Stimulated activated naive CD8-positive, alpha-beta T cell treated with anti-CD3 and anti-CD28 coated beads, Interleukin-15, Interleukin-2, amounts not matched to agents 100 ng/mL and 50 ng/mL, for 24 hours (primary cell): ENCODE measurements around the gene SLF1.
"Not testable (repeated sequence)": the region's sequence is repeated elsewhere in the genome, so short reads cannot be mapped to it uniquely, and the experiment has no call there.

Experiments
- H3K27ac Mint-ChIP-seq: one replicate; pipeline ENCODE4 v1.8.0; 2021; ENCODE audit warnings: mild to moderate bottlenecking, mixed read lengths
- H3K27me3 Mint-ChIP-seq: one replicate; pipeline ENCODE4 v1.8.0; 2021; ENCODE audit warnings: mixed read lengths
- H3K36me3 Mint-ChIP-seq: one replicate; pipeline ENCODE4 v1.8.0; 2021; ENCODE audit warnings: low read depth, mixed read lengths
- H3K4me1 Mint-ChIP-seq: one replicate; pipeline ENCODE4 v1.8.0; 2021; ENCODE audit warnings: low read depth, mixed read lengths
- H3K4me3 Mint-ChIP-seq: one replicate; pipeline ENCODE4 v1.8.0; 2021; ENCODE audit warnings: mild to moderate bottlenecking, mixed read lengths
- H3K9me3 Mint-ChIP-seq: one replicate; pipeline ENCODE4 v1.8.0; 2021; ENCODE audit warnings: mixed read lengths

The SLF1 gene

GRCh38 chr5:94618493-94619328 lies at the start of gene SLF1, which contains the start of gene KIAA0825:
TSS of gene SLF1 (plus strand) at chr5:94618669. CDS start at chr5:94628811, 10,142 bp downstream.
TSS of gene KIAA0825 (minus strand) at chr5:94618604. CDS start at chr5:94537126, 81,478 bp downstream.
- Mint-ChIP-seq H3K27me3 (no peaks in the 10 kb centered on the region), H3K36me3 (no peaks in the 10 kb centered on the region), H3K9me3 (no peaks in the 10 kb centered on the region), H3K27ac (peak within 1 kb of the TSS; percentile 96), H3K4me3 (peak within 1 kb of the TSS; percentile 94), H3K4me1 (peaks cover 45% of the 10 kb centered on the region)

- Mint-ChIP-seq H3K4me3 (no peak overlapping the region), H3K27me3 (no peaks in the 10 kb centered on the region), H3K36me3 (peaks cover 3% of the 10 kb centered on the region), H3K9me3 (no peaks in the 10 kb centered on the region), H3K4me1 (peaks cover 20% of the 10 kb centered on the region), H3K27ac (no peak overlapping the region)
These were observed 47.1 kb upstream of the SLF1 start for GRCh38 chr5:94571415-94571814.

- not testable (repeated sequence) for H3K4me3 Mint-ChIP-seq, H3K9me3 Mint-ChIP-seq, H3K36me3 Mint-ChIP-seq, H3K27me3 Mint-ChIP-seq, H3K27ac Mint-ChIP-seq
- peaks cover 35% of the 10 kb centered on the region for H3K4me1 Mint-ChIP-seq
These were observed 45.1 kb upstream of the SLF1 start for GRCh38 chr5:94573349-94573748.

- Mint-ChIP-seq H3K4me1 (peaks cover 42% of the 10 kb centered on the region), H3K27ac (peak overlapping the region; percentile 71)
These were observed 43.3 kb upstream of the SLF1 start for GRCh38 chr5:94575196-94575595.

DNA sequence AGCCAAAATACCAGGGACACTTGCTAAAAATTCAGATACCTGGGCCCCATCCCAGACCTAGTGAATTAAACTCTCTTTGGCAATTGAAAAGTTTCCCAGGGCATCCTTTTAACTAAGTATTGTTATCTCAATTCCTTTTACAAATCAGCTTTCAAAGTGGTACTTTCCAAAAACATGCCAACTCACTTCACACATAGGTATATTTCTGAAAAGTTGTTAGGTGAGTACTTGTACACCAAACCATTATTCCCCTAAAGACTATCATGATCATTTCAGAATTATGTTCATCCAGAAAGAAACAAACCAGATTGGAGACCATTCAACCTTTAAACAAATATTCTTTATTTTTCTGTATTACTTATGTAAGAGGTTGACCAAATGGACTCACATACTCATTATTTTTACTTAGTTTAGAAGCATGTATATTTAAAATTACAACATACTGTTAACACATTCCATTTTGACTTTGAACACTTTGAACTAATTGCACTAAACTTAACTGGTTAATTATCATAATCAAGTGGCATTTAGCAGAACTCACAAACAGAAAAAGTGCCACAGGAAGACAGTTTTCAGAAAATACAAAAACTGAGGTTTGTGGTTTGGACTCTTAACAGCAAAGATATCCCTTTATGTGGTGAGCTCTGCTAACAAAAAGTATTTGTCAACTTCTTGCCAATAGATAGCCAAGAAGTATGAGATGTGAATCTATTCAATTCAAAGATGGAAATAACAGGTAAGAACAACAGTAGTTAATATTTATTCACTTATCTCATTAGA lies 40.8 kb upstream of the SLF1 start:
- H3K27me3 Mint-ChIP-seq: no peaks in the 10 kb centered on the region
- peaks cover 3% of the 10 kb centered on the region for H3K36me3 Mint-ChIP-seq
- no peaks in the 10 kb centered on the region for H3K9me3 Mint-ChIP-seq
- H3K27ac Mint-ChIP-seq: no peak overlapping the region
- peaks cover 42% of the 10 kb centered on the region for H3K4me1 Mint-ChIP-seq
- no peak overlapping the region for H3K4me3 Mint-ChIP-seq

More at GRCh38 chr5:94575196-94575595, 43.3 kb upstream of the SLF1 start:
- no peaks in the 10 kb centered on the region for H3K27me3 Mint-ChIP-seq
- H3K4me3 Mint-ChIP-seq: peak overlapping the region; percentile 23
- peaks cover 3% of the 10 kb centered on the region for H3K36me3 Mint-ChIP-seq
- H3K9me3 Mint-ChIP-seq: no peaks in the 10 kb centered on the region

DNA sequence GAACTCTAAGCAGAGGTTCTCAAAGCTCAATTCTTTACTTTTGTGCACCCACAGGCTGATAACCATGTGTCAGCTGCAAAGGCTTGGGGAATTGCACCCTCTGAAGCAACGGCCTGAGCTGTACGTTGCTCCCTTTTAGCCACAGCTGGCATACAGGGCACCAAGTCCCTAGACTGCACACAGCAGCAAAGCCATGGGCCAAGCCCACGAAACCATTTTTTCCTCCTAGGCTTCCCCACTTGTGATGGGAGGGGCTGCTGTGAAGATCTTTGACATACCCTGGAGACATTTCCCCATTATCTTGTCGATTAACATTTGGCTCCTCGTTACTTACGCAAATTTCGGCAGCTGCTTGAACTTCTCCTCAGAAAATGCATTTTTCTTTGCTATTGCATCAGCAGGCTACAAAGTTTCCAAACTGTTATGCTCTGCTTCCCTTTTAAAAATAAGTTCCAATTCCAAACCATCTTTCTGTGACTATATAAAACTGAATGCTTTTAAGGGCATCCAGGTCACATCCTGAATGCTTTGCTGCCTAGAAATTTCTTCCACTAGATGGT lies 23.1 kb upstream of the SLF1 start:
- Mint-ChIP-seq H3K4me1 (no peaks in the 10 kb centered on the region), H3K27me3 (no peaks in the 10 kb centered on the region), H3K27ac (no peak overlapping the region), H3K36me3 (no peaks in the 10 kb centered on the region), H3K4me3 (no peak overlapping the region), H3K9me3 (no peaks in the 10 kb centered on the region)

DNA sequence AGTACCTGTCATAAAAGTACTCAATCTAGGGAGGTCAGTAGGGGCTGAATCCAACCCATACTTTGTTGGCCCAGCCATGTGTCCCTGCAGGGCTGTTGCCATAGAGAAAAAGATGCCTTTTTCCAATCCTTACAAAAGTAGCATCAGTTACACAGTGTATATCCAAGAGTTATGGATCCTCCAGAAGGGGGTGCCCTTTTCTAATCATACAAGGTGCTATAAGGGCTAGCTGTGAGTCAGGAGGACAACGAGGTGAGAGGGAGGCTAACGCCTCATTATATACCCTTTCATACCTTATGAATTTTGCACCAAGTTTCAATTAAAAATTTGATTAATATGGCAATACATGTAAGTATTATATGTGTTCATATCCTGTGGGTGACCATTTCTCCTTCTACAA lies 4.9 kb upstream of the SLF1 start:
- no peaks in the 10 kb centered on the region for H3K27me3 Mint-ChIP-seq
- H3K4me1 Mint-ChIP-seq: peaks cover 11% of the 10 kb centered on the region
- no peak overlapping the region for H3K27ac Mint-ChIP-seq
- H3K9me3 Mint-ChIP-seq: no peaks in the 10 kb centered on the region
- H3K4me3 Mint-ChIP-seq: no peak overlapping the region
- no peaks in the 10 kb centered on the region for H3K36me3 Mint-ChIP-seq

GRCh38 chr5:94614156-94614805 lies 4.2 kb upstream of the SLF1 start:
- H3K27ac Mint-ChIP-seq: no peak overlapping the region
- no peak overlapping the region for H3K4me3 Mint-ChIP-seq
- peaks cover 14% of the 10 kb centered on the region for H3K4me1 Mint-ChIP-seq
- no peaks in the 10 kb centered on the region for H3K9me3 Mint-ChIP-seq
- H3K36me3 Mint-ChIP-seq: no peaks in the 10 kb centered on the region
- H3K27me3 Mint-ChIP-seq: no peaks in the 10 kb centered on the region

GRCh38 chr5:94615862-94616261 lies 2.6 kb upstream of the SLF1 start:
- H3K9me3 Mint-ChIP-seq: no peaks in the 10 kb centered on the region
- H3K36me3 Mint-ChIP-seq: no peaks in the 10 kb centered on the region
- H3K27me3 Mint-ChIP-seq: no peaks in the 10 kb centered on the region
- H3K4me3 Mint-ChIP-seq: no peak overlapping the region
- H3K27ac Mint-ChIP-seq: no peak overlapping the region
- peaks cover 23% of the 10 kb centered on the region for H3K4me1 Mint-ChIP-seq

GRCh38 chr5:94618029-94618492 lies 408 bp upstream of the SLF1 start:
- Mint-ChIP-seq H3K27ac (peak overlapping the region; percentile 96), H3K4me1 (peaks cover 41% of the 10 kb centered on the region), H3K36me3 (no peaks in the 10 kb centered on the region), H3K9me3 (no peaks in the 10 kb centered on the region), H3K4me3 (peak overlapping the region; percentile 94), H3K27me3 (no peaks in the 10 kb centered on the region)

GRCh38 chr5:94620256-94620655 lies 1.8 kb downstream of the SLF1 start:
- Mint-ChIP-seq H3K27ac (no peak overlapping the region), H3K36me3 (no peaks in the 10 kb centered on the region), H3K9me3 (no peaks in the 10 kb centered on the region), H3K27me3 (no peaks in the 10 kb centered on the region), H3K4me3 (peak overlapping the region; percentile 94), H3K4me1 (peaks cover 45% of the 10 kb centered on the region)

GRCh38 chr5:94621763-94622162 lies 3.3 kb downstream of the SLF1 start:
- peak overlapping the region; percentile 22 for H3K4me3 Mint-ChIP-seq
- no peak overlapping the region for H3K27ac Mint-ChIP-seq
- no peaks in the 10 kb centered on the region for H3K27me3 Mint-ChIP-seq
- no peaks in the 10 kb centered on the region for H3K9me3 Mint-ChIP-seq
- H3K36me3 Mint-ChIP-seq: no peaks in the 10 kb centered on the region
- H3K4me1 Mint-ChIP-seq: peaks cover 45% of the 10 kb centered on the region

DNA sequence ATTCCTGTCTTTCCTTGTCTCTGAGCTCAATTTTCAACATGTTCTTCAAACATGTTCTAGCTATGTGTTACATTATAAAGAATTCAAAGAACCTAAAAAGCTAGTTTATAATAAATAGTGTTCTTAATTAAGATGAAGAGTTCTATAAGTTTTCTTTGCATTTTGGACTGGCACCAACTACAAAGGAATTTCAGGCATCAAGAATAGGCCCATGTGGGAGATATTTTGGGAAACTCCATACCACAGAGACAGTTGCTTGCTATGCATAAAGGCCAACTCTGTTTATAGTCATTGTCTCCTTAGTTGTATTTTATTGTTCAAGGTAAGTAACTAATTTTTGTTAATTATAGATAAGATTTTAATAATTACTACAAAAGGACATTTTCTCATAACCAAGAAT lies 4.5 kb downstream of the SLF1 start:
- H3K4me1 Mint-ChIP-seq: peaks cover 34% of the 10 kb centered on the region
- H3K27me3 Mint-ChIP-seq: no peaks in the 10 kb centered on the region
- H3K4me3 Mint-ChIP-seq: no peak overlapping the region
- H3K27ac Mint-ChIP-seq: no peak overlapping the region
- H3K9me3 Mint-ChIP-seq: no peaks in the 10 kb centered on the region
- no peaks in the 10 kb centered on the region for H3K36me3 Mint-ChIP-seq

DNA sequence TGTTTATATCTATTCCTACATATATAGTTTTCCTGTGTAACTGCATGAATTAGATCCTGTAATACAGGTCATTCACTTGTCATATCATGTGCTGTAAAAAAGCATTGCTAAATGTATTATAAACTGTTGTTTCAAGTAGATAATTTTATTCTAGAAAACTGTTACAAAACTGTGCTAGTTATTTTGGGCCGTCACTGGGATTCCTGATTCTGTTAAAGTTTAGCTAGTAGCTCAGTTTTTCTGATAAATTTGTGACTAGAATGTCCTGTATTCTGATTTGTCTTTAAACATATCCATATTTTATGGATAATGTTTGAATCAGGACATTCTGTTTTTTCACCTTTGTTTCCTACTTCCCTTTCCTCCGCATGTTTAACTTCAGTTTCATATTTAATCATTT lies 5.4 kb downstream of the SLF1 start:
- H3K4me1 Mint-ChIP-seq: peaks cover 34% of the 10 kb centered on the region
- no peak overlapping the region for H3K4me3 Mint-ChIP-seq
- no peak overlapping the region for H3K27ac Mint-ChIP-seq
- H3K36me3 Mint-ChIP-seq: peaks cover 4% of the 10 kb centered on the region
- H3K27me3 Mint-ChIP-seq: no peaks in the 10 kb centered on the region
- H3K9me3 Mint-ChIP-seq: no peaks in the 10 kb centered on the region
